SK-N-DZ (cell line): ENCODE results near the gene VEGFD. TPM values are rescaled to one million over a fixed set of nuclear protein-coding genes. Genes with fewer than 3 reads are reported as not detected.

Source experiments
- DNase-seq: peaks from one replicate; pipeline ENCODE4 v3.0.0-alpha.2; 2015; ENCODE audit warnings: low spot score
- polyA plus RNA-seq, 2 experiments: library from polyadenylated mRNA; depleted of rRNA; stranded (reverse); fragments of >200 nt; gene quantifications; 2 replicates each; pipeline ENCODE4 v1.2.3, GENCODE V29; 2014

The VEGFD gene, protein sequence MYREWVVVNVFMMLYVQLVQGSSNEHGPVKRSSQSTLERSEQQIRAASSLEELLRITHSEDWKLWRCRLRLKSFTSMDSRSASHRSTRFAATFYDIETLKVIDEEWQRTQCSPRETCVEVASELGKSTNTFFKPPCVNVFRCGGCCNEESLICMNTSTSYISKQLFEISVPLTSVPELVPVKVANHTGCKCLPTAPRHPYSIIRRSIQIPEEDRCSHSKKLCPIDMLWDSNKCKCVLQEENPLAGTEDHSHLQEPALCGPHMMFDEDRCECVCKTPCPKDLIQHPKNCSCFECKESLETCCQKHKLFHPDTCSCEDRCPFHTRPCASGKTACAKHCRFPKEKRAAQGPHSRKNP
- 144 and 159 TPM in 2 replicates for polyA plus RNA-seq (2014; cell fraction: cytosol; rRNA removed)
- polyA plus RNA-seq (2014; cell fraction: nucleus; rRNA removed), result 69.4 and 81.9 TPM in 2 replicates

DNA sequence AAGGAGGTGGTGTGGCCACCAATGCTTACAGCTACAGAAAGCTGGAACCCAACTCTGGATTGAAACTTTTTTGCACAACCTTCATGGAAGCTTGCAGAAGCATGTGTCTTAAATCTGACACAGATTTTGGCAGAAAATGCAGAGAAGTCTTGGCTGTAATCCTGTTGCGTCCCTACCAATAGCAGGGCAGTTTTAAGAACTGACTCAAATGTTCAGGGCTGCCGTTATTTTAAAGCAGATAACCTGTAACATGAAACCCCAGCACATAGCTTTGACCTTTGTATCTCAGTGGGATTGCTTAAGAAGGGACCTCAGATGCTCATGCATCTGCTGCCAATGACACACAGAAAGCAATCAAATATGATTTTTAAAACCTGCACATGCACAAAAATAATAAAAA is at the start of gene VEGFD:
Gene VEGFD (minus strand): TSS at position 110 of the 400 bp plus-strand sequence. CDS start 467 bp downstream, outside the sequence.
- peak; percentile 64 for DNase-seq

DNA sequence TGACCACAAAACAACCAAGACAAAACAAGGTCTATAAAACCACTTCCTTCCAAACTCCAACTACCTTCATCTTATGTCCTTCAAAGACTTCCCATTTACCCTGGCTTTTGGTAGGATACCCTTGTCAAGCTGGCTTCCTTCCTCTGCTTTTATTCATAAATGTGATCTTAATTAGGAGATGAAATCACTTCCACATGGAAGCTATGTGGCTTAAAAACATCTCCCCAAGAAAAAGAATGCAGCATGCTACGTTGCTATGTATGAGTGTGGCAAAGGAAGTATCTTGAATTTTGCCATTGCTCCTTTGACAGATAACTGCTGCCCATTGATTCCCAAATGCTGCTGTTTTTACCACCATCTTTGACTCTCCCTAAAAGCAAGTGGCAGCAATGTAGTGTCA is 46.4 kb upstream of the VEGFD start:
- no peak for DNase-seq

DNA sequence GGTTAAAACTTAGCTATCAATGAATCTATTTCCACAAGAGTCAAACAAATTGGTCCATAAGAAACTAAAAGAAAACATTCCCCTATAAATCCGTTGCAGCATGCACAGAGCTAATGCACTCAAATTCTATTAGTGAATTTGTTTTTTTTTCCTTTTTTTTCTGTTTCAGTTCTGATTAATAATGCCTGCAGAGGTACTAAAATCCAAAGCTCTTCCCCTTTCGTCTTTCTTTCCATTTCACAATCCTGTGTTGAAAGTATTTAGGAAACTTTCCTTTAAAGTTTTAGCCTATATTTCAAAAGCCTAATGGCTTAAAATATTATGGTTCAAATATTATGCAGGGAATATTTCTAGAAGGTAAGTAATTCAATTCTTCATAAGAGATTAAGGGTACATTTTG is 45.9 kb upstream of the VEGFD start:
- no peak for DNase-seq

DNA sequence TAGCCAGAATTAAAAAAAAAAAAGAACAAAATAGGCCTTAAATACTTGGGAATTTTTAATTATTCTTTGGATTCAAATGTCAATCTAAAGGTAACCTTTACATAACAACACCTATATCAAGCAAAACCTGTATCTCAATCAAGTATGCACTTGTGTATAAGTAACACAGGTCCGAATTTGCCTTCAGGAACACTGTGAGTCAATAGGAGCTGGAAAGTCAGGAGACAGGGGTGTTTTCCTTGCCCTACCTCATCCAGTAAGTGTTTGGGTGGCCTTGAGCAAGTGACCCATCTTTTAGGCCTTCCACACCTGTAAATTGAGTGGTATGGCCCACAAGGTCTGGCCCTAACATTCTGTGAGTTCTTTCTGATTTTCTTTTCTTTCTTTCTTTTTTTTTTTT is 40.8 kb upstream of the VEGFD start:
- no peak for DNase-seq

DNA sequence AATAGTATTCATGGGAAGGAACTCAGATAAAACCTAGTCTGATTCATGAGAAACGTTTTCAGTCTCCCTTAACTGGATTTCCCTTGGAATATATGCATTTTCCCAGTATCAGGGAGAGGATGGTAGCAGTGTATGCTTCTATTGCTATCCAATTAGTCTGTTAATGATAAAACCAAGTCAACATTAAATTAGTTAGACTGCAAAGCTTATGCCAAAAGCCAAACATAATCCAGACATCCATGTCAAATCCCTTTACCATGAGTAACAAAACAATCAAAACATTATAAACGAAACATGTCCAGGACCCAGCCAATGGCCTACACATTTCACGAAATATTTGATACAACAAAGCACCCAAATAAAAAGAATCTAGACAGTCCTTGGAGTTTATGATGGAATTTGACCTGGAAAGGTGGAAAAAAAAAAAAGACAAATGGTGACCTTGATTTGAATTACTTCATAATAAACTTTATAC is 34.5 kb upstream of the VEGFD start:
- DNase-seq, result no peak

DNA sequence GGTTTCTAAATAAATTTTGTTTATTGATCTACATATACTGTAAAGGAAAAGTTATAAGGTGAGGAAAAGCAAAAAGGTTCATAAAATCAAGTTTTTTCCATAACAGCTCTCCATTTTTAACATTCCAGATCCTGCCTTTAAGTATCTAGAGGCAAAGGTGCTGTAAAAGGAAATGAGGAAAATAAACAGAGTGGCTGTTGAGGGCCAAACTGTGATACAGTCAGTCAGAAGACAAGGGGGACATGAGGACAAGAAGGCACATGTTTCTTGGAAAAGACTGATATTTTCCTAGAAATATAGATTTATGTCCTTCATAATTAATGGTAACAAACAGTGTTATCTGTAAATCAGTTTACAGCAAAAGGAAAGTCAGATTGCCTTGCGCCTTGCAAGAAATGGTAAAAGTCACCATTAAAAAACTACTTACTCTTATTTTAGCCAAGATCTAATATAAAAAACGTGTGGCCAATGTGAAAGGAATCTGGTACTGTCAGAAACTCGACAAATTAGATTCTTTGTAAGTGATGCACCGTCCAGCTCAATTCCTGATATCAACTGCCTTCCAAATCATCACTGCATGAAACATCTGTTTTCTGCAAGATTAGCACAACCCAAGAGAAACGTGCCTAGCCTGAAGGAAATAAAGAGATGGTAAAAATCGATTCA is 34.0 kb upstream of the VEGFD start:
- DNase-seq, result peak; percentile 98

DNA sequence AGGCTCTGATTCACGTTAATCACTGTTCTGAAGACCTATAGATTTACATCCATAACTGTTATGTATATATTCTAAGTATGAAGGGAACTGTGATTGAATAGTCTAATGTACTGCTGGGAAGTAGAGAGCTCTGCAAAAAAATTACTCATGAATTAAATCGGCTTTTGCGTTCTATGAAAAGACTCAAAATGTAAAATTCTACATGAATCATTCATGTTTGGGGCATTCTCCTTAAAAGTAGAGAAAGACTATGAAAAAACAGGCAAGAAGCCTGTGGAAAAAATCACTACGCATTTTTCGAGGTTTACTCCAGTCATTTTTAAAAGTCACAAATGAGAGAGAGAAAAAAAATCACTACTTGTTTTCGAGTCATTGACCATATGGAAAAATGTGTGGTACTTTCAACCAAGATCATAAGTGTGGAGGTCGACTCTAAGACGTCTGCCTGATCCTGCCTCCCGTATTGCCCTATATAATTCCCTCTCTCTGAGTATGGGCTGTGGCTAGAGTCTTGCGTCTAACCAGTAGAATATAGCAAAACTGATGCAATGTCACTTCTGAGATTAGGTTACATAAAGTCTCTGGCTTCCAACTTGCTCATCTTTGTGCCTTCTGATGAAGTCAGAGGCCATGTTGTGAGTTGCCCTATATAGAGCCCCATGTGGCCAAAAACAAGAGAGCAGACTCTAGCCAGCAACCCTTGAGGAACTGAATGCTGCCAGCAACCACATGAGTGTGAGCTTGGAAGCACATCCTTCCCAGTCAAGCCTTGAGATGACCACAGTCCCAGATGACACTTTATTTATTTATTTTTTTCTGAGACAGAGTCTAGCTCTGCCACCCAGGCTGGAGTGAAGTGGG is 32.1 kb upstream of the VEGFD start:
- no peak for DNase-seq

DNA sequence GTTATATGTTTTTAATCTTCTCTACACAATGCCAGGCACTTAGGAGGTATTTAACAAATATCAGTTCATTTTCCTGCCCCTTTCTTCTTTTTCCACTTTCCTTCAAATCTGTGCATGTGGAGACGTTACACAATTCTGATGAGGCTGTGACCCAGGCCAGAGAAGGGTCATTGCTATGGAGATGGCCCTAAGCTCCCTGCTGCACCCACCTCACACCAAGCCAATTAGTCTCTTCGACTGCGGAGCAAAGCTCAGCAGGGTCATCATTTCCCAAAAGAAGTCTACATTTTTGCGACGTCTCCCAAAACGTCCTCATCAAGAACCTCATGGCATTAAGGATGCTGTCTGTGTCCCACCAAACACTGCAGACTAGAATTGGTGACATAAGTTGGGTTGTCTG is 28.9 kb upstream of the VEGFD start:
- no peak for DNase-seq

DNA sequence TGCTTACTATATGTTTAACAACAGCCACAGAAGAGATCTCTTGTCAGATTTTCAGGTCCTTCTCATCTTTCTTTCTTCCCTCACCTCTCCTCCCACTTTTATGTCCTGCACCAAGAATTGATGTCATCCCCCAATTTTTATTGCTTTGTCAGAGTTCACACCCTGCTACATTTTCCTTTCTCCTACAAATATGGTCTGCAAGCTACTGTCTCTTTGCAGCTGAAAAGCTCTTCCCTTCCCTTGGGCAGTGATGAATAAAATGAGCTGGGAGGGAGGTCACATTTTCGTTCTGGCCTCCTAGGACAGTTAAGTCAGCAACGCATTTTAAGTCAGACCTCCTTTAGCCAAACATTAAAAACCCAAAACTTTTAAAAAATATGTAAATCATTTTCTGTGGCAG is 26.7 kb upstream of the VEGFD start:
- DNase-seq, result no peak

DNA sequence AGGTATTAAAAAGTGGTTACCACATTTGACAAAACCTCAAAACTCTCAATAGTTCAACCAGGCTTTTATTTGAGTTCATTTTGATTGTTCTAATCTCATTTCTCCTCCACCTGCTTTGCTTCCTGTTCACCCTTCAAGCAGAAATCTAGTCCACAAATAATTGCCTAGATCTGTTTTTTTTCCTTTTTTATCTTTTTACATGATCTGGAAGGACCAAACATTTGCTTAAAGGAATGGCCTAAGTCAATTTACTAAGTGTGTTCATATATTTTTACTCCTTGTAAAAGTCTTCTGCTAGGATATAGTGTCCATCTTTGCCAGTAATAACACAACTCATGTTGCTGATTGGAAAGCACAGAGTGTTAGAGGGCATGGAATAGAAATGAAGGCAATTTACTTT is 26.2 kb upstream of the VEGFD start:
- DNase-seq, result peak; percentile 78

DNA sequence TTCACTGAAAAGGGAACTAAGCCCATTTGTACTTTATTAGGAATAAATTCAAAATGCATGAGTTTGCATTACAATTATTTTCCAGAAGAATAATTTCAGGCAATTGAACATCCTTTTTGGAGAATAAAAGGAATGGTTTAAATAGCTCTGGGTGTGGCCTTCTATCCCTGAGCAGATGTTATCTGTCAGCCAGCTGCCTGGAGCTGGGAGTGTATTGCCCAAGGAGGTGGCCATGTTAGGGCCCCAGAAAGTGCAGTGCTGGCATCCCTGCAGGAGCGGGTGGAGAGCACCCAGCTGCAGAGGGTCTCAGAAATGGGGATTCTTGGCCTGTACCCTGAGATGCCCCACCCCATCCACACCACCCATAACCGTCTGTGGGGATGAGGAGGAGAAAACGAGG is 21.6 kb upstream of the VEGFD start:
- DNase-seq, result no peak

DNA sequence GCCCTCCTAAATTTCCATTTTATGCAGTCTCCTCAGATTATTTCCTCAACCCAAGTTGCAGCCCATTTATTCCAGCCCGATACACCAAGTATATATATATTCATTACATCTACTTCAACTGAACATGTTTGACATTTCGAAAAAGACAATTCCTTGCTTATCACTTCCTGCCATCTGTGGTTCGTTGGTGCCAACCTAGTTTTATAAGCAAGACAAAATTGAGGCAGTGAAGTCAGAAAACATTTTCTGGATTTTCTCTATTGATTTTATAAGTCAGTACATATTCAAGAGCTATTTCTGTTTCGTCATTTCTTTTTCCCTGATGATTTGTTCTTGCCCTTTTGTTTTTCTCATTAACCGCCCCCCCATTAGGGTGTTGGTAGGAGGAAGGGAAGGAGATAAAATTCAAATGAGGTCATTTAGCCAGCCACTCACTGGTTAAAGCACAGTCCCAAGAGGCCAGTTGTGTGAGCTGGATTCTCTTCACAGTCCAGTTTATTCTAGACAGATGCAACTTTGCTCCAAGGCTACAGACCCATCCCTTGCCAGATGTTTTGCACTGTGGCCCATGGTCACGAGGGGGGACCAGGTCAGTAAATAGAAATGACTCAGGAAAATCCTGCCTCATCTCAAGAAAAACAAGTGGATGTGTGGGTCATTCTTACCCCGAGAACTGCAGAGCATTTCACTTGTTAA is 20.3 kb upstream of the VEGFD start:
- no peak for DNase-seq

DNA sequence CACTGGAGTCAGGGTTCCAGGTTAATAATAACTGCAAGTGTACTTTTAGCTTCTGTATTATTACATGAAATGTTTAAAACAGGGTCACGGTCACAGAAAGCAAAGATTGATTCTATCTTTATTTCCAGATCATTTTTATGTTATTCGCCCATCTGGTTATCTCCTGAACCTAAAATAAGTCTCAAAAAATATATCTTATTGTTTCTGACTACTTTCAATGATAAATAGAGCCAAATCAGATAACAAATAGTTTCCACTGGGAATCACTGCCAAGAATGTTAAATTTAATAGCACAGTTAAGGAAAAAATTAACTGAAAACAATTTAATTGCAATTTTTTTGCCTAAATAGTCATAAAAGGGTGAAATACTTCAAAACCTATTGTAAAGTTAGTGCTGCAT is 17.2 kb upstream of the VEGFD start:
- DNase-seq, result no peak

DNA sequence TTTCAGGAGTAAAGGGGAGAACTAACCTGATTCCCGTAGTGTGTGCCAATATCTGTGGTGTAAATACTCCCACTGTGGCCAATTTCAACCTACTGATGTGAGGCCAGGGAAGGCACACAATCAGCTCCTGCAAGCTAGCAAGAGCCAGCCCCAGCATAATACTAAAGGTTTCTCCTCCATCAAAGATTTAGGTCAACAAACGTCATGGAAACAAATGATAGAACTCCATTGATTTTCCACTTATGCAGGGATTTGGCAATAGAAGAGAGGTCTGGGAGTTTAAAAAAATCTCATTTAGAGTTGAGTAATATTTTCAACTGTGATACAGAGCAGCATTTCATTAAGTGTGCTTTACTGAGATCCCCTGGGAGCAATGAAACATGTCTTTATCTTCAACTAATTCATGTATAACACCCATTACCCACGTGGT is 15.8 kb upstream of the VEGFD start:
- no peak for DNase-seq

DNA sequence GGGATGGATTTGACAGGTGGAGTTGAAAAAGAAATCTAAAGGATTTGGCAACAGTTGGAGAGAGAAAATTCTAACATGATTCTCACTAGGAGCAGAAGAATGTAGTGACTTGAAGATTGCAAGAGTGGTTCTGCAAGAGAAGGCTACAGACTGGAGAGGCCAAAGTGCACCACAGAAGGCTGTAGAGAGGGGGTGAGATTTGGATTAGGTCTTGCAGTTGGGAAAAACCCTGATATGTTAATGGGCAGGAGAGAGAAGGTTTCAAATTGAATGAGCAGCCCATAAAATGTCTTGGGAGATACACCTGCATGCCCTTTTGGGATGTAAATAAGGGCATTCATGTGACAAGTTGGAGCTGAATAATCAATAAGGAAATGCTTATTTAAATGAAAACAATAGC is 14.7 kb upstream of the VEGFD start:
- no peak for DNase-seq

DNA sequence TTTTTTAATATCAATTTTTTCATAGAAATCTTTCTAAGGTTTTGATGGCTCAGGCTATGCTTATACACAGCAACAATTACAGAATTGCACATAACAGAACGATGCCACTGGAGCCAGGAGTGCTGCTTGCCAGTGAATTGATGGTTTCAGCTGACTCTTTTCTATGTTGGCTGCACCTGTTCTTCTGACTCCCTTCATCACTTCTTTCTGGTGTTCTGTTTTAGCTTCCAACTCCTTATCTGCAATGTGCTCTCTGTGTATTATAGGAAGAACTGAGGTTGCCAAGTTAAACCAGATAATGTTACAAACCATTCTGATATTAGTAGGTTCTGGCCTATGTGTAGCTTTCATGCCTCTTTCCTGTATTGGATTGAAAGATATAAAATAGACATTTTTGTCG is 11.6 kb upstream of the VEGFD start:
- no peak for DNase-seq

DNA sequence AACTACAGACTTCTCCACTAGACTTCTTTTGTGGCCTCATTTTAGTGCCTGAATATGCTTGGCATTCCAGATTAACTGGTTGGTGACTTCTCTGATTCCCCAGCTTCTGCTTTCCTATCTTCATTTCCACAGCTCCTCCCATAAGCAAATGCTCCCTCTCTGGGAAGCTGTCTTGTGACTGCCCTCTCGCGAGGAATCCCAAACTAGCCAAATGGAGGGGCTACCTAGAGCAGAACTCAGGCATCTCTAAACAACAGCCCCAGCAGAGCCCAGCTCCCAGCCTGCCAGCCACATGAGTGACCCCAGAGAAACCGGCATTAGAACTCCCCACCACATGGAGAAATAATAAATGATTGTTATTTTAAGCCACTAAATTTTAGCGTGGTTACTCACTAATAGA is 7.6 kb upstream of the VEGFD start:
- DNase-seq, result no peak

DNA sequence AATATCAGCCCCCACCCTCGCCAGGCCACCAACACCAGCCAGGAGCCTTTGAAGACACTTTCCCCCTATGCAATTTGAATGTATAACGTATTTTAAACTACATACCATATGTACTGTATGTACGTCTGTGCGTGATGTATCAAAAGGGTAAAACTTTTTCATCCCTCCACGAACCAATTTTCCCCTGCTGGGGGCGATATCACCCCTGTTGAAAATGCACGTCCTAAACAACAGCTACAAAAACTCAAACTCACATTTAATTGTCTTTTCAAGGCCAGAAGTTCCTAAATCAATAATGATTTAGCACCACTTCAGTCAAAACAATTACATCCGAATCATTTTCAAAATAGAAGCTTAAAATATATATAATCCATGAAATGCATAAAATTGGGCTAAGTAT is 1.4 kb downstream of the VEGFD start:
- peak; percentile 32 for DNase-seq

DNA sequence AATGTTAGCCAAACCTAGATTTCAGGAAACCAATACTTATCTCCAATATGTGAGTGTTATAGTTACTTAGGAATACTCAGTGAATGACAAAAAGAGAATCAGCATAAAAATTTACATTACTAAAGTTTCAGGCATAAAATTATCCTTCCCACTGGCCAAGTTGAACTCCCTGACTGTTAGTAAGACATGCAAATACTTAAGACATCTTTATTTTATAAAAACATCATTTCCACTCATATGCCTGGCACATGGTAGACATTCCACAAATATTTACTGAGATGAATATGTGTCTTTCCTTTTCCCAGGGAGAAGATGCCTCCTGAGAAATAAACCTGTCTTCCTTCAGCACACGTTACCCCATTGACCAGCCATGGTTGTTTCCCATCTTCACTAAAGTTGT is 7.3 kb downstream of the VEGFD start:
- no peak for DNase-seq

DNA sequence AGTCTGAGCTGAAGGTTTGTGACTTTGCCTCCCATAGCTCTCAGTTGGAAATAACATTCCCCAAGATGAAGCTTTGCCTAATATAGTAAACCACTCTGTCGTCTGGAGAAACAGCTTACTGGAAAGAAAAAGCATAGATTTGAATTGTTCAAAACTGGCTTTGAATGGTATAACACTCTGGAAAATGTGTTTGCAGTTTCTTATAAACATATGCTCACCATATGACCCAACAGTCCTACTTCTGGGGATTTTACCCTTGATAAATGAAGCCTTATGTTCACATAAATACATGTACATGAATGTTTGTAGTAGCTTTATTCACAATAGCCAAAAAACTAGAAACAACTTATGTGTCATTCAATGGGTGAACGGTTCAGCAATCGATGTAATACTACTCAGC is 10.2 kb downstream of the VEGFD start:
- no peak for DNase-seq
